Large intestine (tissue), 3 donors: ENCODE measurements around the gene DERA. TPM values are rescaled to one million over a fixed set of nuclear protein-coding genes. Genes with fewer than 3 reads are reported as not detected.

Source experiments
- DNase-seq, 2 donors: peaks; one replicate each; pipeline versions ENCODE4 v3.0.0 to v3.0.0-alpha.2; 2013
- H3K27ac ChIP-seq: one replicate; pipeline ENCODE4 v1.5.1; 2013; ENCODE audit warnings: low read length
- H3K27me3 ChIP-seq: 2 replicates; pipeline ENCODE4 v1.6.1; 2013; ENCODE audit warnings: low read length; ENCODE audit not compliant: control insufficient read depth, insufficient read depth
- H3K36me3 ChIP-seq: 2 replicates; pipeline ENCODE4 v1.6.1; 2013; ENCODE audit warnings: low read length; ENCODE audit not compliant: control insufficient read depth, insufficient read depth
- H3K4me1 ChIP-seq: one replicate; pipeline ENCODE4 v1.6.1; 2013; ENCODE audit warnings: low read length; ENCODE audit not compliant: control insufficient read depth, insufficient read depth
- H3K4me3 ChIP-seq: one replicate; pipeline ENCODE4 v1.5.1; 2013; ENCODE audit warnings: low read length
- H3K9me3 ChIP-seq: one replicate; pipeline ENCODE4 v1.6.1; 2013; ENCODE audit warnings: mild to moderate bottlenecking, low read depth, low read length, moderate library complexity; ENCODE audit not compliant: control insufficient read depth
- WGBS: methylation state at CpG from one replicate; pipeline ENCODE4 v1.1.5; 2013; ENCODE audit warnings: low lambda C conversion rate; ENCODE audit not compliant: insufficient coverage; 5-methylcytosine and 5-hydroxymethylcytosine counted together
- polyA plus RNA-seq: library from polyadenylated mRNA; unstranded; fragments of 120-200 nt; gene quantifications from one replicate; pipeline ENCODE4 v1.2.1, GENCODE V29; 2013

DERA gene
- polyA plus RNA-seq, 1 donor: 68.0 TPM

GRCh38 chr12:16086942-16087341 is 175.8 kb downstream of the DERA start:
- Histone ChIP-seq H3K36me3 (no peaks in the 10 kb centered on the region), H3K27ac (no peak overlapping the region), H3K4me3 (no peak overlapping the region), H3K9me3 (no peaks in the 10 kb centered on the region), H3K27me3 (no peaks in the 10 kb centered on the region), H3K4me1 (no peaks in the 10 kb centered on the region)
- no CpG with 5 or more reads among the region's 2 CpGs for WGBS
- DNase-seq: no peak

Other genes with a start within 250 kb of the DERA start
- 61.6 TPM for gene EPS8, start 121.9 kb upstream of the DERA start, polyA plus RNA-seq
- gene STRAP, start 28.9 kb upstream of the DERA start, polyA plus RNA-seq: 95.5 TPM